Measurements from ENCODE around the gene CLEC20A.
A peak's percentile ranks its signal among the peaks of the same experiment; 100 is the strongest.
"Not testable (repeated sequence)": the region's sequence is repeated elsewhere in the genome, so short reads cannot be mapped to it uniquely, and the experiment has no call there.

The CLEC20A gene

GRCh38 chr1:178528953-178529335 is 32.2 kb upstream of the CLEC20A start:
- DNase-seq = no peak

DNA sequence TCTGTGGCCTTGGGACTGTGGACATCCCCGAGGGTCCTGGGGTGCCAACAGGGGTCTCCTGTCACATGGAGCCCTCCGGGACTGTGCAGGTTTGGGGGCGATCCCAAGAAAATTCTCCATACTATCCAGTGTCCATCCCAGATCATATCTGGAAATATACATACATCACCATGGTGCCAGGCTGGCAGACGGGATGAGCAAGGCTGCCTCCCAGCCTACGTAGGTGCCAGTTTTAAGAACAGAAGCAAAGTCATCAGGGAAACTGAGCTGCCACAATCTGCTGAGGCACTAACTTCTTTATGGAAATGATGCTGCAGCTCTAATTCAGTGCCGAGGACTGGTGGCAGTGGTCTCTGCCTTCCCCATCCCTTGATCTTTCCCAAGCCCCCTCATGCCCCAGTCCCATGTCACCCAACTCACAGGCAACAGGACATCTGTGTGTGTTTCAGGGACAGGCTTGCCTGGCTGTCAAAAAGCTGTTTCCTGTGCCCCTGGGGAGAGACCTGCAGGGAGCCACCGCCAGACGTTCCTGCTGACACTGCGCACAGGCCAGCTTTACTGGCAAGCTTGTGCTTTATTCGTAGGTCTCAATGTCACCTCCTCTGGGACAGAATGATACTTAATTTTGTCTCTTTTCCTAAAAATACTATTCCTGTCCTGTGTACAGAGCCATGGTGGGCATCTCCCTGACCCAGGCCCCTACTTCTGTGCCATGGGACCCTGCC is 31.6 kb upstream of the CLEC20A start:
- no peak for DNase-seq

DNA sequence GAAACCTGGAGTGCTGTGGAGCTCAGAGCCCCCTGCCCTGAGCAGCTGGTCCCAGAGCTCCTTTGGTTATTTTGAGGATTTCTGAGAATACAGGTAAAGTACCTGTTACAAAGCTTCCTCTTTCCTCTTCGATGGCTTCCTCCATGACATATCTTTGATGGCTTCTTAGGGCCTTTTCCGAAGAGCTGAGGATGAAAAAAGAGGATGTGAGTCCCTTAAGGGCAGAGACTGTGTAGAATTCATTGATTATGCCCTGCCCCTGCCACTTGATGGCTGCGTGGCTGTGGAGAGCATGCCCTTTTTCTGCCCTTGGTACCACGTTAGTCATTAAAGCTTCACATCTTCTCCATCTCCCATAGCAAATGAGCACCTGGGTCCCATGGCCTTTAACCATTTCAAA is 30.4 kb upstream of the CLEC20A start:
- DNase-seq = no peak

GRCh38 chr1:178521241-178521640 is 24.5 kb upstream of the CLEC20A start:
- no peak for DNase-seq

DNA sequence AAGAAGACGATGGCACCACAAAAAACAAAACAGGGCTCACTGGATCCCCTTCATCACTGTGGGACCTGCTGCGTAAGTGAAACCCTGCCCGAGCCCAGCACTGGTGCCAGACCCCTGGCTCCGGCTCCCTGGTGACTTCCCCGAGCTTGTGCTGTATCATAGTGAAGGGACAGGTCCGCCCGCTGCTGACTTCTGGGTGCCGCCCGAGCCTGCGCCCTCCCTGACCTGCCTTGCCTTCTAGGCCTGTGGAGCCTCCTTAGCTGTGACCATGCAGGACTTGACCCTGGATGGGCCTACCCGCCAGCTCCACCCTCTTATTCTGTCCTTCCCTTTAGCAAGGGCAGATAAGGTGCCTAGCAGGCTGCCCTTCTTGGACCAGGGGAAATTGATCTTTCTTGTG is 24.0 kb upstream of the CLEC20A start:
- DNase-seq = no peak

- no peak for DNase-seq
These were observed 22.1 kb upstream of the CLEC20A start for GRCh38 chr1:178518894-178519293.

DNA sequence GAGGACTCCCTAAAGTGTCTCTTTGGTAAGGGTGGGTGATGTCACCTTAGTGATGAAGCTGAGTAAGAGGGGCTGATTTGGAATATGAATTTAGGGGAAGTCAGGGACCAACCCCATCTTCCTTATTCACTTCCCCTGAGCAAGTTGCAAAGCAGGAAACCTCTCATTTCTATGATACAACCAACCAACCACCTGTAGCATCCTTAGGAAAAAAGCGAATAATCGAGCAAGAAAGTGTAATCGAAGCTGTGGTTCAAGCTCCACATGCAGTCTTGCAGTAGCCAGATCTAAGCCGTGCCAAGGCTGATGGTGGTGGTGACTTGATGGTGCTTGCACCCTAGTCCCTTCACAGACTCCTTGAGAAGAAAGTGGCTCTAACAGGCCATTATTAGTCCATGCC is 19.3 kb upstream of the CLEC20A start:
- no peak for DNase-seq

GRCh38 chr1:178513278-178513983 is 16.7 kb upstream of the CLEC20A start:
- DNase-seq = peak in 1 of 2 experiments; percentile 30

DNA sequence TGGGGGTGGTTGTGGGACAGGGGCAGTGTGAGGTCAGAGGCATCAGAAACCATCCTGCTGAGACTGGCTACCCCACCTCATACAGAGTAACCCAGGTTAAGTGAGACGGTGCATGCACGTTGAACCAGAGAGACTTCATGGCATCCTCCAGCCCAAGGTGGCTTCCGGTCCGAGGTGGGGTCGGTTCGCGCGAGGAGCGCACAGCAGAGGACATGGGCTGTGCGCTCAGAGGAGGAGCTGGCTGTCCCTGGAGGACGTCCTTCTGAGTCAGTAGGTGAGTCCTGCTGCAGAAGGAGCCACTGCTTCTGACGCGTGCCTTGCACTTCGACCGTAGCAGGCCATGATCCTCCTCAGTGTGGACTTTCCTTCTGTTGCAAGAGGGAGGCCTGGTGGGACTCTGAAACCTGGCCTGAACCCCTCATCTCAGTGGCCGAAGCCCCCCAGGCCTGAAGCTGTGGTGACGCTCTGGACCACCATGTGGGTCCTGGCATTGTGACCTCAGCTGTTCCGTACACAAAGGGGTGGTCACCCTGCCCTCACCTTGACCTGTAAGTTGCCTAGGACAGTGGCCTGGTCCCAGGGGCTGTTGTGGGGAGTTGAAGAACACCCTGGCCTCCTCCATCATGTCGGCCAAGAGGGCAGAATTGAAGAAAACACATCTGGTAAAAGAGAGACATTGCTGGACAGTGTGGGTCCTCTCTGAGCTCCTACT is 16.0 kb upstream of the CLEC20A start, which contains the start of gene TEX35:
Gene TEX35, plus strand, starts transcription at position 544 of the 712 bp plus-strand sequence. Its CDS starts 80 bp downstream, at position 624.
- DNase-seq = no peak

DNA sequence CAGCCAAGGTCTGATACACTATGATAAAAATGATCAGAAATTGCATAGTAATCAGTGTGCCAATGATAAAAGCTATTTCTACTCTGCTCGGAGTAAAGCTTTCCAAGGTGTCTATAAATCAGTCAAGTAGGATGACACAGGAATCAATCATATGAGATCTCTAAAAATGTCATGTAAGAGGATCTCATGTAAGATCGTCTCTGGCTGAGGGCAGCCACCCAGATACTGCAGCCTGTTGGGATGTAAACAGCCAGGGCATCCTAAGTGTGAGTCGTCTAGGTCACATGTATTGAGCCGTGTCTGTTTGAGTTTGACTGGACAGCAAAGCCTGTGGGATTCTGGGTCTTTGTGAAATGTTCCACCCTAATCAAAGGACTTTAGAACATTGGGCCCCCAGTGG is 13.4 kb upstream of the CLEC20A start:
- DNase-seq = no peak

DNA sequence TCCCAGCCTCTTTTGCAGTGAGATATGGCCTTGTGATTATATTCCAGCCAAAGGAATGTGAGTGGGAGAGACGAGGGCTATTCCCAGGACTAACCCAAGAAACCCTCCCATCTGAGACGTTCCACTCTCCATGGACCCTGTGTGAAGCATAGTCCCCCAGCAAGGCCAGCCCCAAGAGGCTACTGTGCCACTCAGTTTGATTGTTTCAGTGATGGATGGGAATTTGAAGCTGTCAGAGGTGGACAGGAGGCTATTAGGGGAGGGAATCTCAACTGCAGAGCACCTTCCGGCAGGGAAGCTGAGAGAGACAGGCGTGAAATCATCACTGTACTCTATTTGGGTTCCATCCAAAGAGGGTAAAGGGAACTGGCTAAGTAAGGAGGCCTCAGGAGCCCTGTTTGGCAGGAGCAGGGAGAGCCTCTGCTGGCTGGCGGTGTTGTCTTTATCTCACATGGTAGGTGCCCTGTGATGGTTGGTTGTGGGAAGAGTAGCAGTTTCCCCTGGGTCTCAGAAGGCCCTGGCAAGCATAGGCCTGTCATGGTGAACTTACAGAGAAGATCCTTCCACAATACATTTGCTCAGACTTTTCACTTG is 12.7 kb upstream of the CLEC20A start:
- DNase-seq = no peak

- DNase-seq = no peak
These were observed 9.9 kb upstream of the CLEC20A start for GRCh38 chr1:178506669-178507068.

GRCh38 chr1:178506177-178506576 is 9.4 kb upstream of the CLEC20A start:
- DNase-seq = no peak

DNA sequence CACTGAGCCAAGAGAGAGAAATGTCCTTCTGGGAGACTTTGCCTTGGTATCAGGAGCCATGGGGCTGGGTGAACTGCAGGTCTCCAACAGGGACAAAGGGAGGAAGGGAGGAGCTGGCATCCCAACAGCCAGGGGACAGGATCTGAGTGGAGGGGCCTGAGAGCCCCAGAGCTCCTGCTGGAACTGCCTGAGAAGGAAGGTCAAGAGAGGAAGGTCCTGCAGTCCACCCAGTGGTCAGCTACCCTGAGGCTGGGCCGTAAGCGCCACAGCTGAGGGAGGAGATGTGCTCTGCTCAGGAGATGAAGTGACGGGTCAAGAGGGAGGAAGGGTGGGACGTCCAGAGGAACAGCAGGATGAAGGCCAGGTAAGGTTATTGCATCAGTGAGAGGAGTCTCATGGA is 7.5 kb upstream of the CLEC20A start:
- DNase-seq = no peak

DNA sequence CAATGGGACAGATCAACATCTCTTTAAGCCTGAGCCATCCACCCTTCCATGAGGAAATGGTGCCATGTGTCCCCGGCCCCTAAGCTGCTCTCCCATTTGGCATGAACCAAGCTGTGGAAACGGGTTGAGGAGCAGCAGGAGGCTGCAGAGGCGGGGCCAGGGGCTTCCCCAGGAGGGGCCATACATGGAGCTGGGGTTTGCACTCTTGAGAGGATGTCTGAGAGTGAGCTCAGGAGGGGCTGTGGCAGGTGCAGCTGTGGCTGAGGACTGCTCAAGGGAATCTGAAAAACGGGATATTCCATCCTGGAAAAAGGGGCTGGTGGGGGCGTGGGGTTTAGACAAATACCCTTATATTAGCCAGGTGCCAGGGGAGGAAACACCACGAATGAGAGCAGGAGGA is 7.1 kb upstream of the CLEC20A start:
- DNase-seq = no peak

- DNase-seq = not testable (repeated sequence)
These were observed 6.6 kb upstream of the CLEC20A start for GRCh38 chr1:178503316-178503715.

- no peak for DNase-seq
These were observed 6.1 kb upstream of the CLEC20A start for GRCh38 chr1:178502856-178503255.

DNA sequence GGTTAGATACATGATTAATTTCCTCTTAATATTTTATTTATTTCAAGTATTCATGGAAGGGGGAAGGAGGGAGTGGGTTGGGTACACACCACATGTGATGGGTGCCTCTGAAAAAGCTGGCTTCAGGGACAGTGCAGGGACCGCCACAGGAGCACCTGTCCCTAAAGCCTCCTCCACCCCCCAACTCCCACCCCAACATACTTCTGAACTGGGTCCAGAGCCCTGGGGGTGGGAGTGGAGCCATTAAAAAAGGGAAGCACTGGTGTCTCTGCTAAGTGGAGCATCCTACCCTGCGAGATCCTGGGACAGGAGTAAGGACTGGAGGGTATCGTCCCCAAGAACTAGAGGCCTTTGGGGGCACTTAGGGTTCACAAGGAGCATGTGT is 5.6 kb upstream of the CLEC20A start:
- no peak for DNase-seq

- peak; percentile 57 to 94 for DNase-seq
These were observed 5.1 kb upstream of the CLEC20A start for GRCh38 chr1:178501705-178502329.

GRCh38 chr1:178500936-178501554 is 4.3 kb upstream of the CLEC20A start:
- no peak for DNase-seq

DNA sequence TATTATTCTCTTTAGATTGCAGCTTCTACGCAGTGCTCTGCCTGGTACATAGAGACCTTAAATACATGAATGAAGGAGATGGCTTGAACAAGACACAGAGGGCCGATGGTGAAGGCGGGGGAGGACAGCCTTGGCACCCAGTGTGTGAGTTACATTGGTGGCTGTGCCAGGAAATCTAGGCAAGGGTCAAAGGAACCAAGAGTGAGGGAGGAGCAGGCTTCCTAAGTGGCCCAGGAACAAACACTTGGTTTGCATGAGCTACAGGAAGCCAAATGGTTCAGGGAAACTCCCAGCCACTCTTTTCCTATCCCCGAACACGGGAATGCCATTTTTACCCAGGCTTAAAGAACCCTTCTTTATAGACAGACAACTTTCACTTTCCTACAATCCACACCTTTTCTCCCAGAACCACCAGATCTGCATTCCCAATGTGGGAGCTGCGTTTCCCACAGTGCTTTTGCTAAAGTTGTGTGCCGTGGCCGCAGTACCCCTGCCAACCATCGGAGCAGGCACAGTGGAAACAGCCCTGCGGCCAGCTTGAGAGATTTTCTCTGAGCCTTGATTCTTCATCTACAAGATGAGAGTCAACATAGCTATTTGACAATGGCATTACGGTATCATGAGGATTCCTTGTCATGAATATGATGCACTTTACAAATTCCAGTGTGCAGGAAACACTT is 3.5 kb upstream of the CLEC20A start:
- DNase-seq = peak in 1 of 2 experiments; percentile 54
